Measurements from ENCODE around the gene LIG1. TPM values are rescaled to one million over a fixed set of nuclear protein-coding genes. Genes with fewer than 3 reads are reported as not detected.

LIG1 gene
- total and polyA plus RNA-seq, 7 donors, result 2.6 to 5.2 (median 3.3) TPM

GRCh38 chr19:48117515-48118130 lies 52.5 kb downstream of the LIG1 start:
- no peak for DNase-seq
- H3K9me3 ChIP-seq, result no peaks in the 10 kb centered on the region
- H3K4me1 ChIP-seq, result no peaks in the 10 kb centered on the region
- 78 to 80% (median 78%) methylated on average over 12 of the region's 12 CpGs for WGBS, 3 donors
- no peaks in the 10 kb centered on the region for H3K27me3 ChIP-seq (ENCODE audit: insufficient read depth in 3 of 3, low read length in 2 of 3)
- no peaks in the 10 kb centered on the region for H3K36me3 ChIP-seq (ENCODE audit: insufficient read depth in 1 of 2, low read depth in 1 of 2)
- no peak overlapping the region for H3K27ac ChIP-seq
- no peak for TF ChIP-seq CTCF (IDR thresholded peaks at IDR 0.05)
- ATAC-seq, result no peak
- intact Hi-C loops (cut with DNase I), result loop anchor here in 1 of 2 donors (10.0 kb wide), 1 partner anchor 137 kb away; the partner anchor contains the start of gene CARD8
- H3K4me3 ChIP-seq, result no peak overlapping the region

DNA sequence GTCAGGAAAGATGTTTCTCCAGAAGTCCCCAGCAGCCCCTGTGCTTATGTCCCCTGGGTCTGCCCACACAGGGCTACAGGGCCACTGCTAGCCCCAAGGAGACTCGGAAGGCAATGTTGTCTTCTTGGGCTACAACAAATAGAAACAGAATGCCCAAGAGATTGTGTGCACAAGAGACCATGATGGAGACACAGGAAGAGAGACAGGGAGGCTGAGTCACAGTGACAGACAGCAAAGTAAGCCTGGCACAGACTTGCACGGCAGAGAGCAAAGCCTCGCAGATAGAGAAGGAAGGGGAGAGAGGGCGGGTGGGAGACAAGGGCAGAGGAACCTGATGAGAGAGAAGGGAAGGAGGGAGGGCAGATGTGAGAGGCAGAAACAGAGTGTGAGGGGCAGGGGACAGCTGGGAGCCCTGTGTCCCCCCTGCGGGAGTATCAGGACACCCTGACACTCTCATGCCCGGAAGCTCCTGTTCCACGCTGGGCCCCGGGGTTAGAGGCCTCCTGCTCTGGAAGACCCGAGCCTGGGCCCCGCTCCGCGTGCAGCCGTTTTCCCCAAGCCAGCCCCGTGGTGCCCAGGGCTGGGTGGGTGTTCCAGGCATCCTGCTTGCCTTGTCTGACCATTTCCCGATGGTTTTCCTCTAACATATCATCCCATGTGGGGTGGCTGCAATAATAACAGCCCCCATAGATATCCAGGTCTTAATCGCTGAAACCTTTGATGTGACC lies 56.8 kb downstream of the LIG1 start:
- intact Hi-C loops (cut with DNase I), result loop anchor here in 1 of 2 donors (10.0 kb wide), 1 partner anchor 141 kb away; the partner anchor contains the start of gene CARD8
- Histone ChIP-seq H3K4me1 (peaks cover 22% of the 10 kb centered on the region), H3K9me3 (no peaks in the 10 kb centered on the region), H3K4me3 (no peak overlapping the region), H3K27me3 (ENCODE audit: insufficient read depth in 3 of 3, low read length in 2 of 3) (no peaks in the 10 kb centered on the region), H3K27ac (peak overlapping the region; percentile 49), H3K36me3 (ENCODE audit: insufficient read depth in 1 of 2, low read depth in 1 of 2) (no peaks in the 10 kb centered on the region)
- DNase-seq (no peak), ATAC-seq (no peak)
- 74 to 76% (median 75%) methylated on average over 14 to 16 of the region's 16 CpGs for WGBS, 3 donors
- no peak for TF ChIP-seq CTCF (IDR thresholded peaks at IDR 0.05)

DNA sequence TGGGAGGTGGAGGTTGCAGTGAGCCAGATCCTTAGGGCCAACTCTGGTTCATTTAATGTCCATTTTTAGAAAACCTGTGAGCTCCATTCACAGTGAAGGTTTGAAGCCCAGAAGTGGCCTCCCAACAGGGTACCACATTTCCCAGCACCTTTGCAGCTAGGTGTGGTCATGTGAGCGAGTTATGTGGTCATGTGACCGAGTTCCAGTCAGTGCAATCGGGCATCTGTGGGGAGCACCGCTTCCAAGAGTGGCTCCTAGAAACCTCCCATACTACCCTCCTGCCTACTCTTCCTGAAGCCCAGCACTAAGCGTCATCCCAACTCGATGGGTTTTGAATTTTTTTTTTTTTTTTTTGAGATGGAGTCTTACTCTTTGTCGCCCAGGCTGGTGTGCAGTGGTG lies 58.9 kb downstream of the LIG1 start:
- 44 to 58% (median 56%) methylated on average over 7 of the region's 7 CpGs for WGBS, 3 donors
- Histone ChIP-seq H3K4me1 (peaks cover 38% of the 10 kb centered on the region), H3K36me3 (ENCODE audit: insufficient read depth in 1 of 2, low read depth in 1 of 2) (peaks cover 0 to 1% of the 10 kb centered on the region in 2 donors), H3K4me3 (no peak overlapping the region), H3K27ac (peak overlapping the region; percentile 94), H3K27me3 (ENCODE audit: insufficient read depth in 3 of 3, low read length in 2 of 3) (no peaks in the 10 kb centered on the region), H3K9me3 (no peaks in the 10 kb centered on the region)
- no peak for TF ChIP-seq CTCF (IDR thresholded peaks at IDR 0.05)
- DNase-seq (no peak), ATAC-seq (no peak)
- intact Hi-C loops (cut with DNase I), result loop anchor here in 1 of 2 donors (10.0 kb wide), 1 partner anchor 144 kb away; the partner anchor contains the start of gene CARD8

GRCh38 chr19:48110350-48110966 lies 59.7 kb downstream of the LIG1 start, which contains the start of gene PLA2G4C:
PLA2G4C (minus strand) TSS chr19:48110817; CDS start chr19:48106529, 4,288 bp downstream.
- 0 to 2% (median 0%) methylated on average over 25 to 27 of the region's 27 CpGs for WGBS, 3 donors
- Histone ChIP-seq H3K27ac (peak within 1 kb of the TSS; percentile 94), H3K9me3 (no peaks in the 10 kb centered on the region), H3K4me3 (peak within 1 kb of the TSS; percentile 72), H3K4me1 (peaks cover 38% of the 10 kb centered on the region), H3K27me3 (ENCODE audit: insufficient read depth in 3 of 3, low read length in 2 of 3) (no peaks in the 10 kb centered on the region), H3K36me3 (ENCODE audit: insufficient read depth in 1 of 2, low read depth in 1 of 2) (peaks cover 0 to 6% of the 10 kb centered on the region in 2 donors)
- intact Hi-C loops (cut with DNase I), result loop anchor here in 1 of 2 donors (10.0 kb wide), 1 partner anchor 144 kb away; the partner anchor contains the start of gene CARD8
- DNase-seq, result peak; percentile 93 to 97
- TF ChIP-seq CTCF (IDR thresholded peaks at IDR 0.05), result no peak
- peak; percentile 91 to 94 (median 92) for ATAC-seq

All from psoas muscle (tissue), 8 donors.